GM15510 (cell line): ENCODE data around the gene PSMD4.

Source experiments
- POLR2A ChIP-seq: IDR thresholded peaks from 3 replicates; pipeline ENCODE4 v1.6.1; 2011; ENCODE audit warnings: borderline replicate concordance; ENCODE audit not compliant: insufficient read length; ENCODE audit errors: extremely low read depth

PSMD4 gene

GRCh38 chr1:151312826-151313225 is 58.3 kb downstream of the PSMD4 start:
- no peak for TF ChIP-seq POLR2A

GRCh38 chr1:151313501-151313900 is 59.0 kb downstream of the PSMD4 start:
- no peak for TF ChIP-seq POLR2A

- TF ChIP-seq POLR2A = no peak
These were observed 59.8 kb downstream of the PSMD4 start for GRCh38 chr1:151314137-151314875.

GRCh38 chr1:151315565-151316235 is 61.2 kb downstream of the PSMD4 start:
- no peak for TF ChIP-seq POLR2A
